ENCODE results near the gene ADAMTSL3. TPM values are rescaled to one million over a fixed set of nuclear protein-coding genes. Genes with fewer than 3 reads are reported as not detected.

ADAMTSL3 gene
- total and polyA plus RNA-seq, 2 of the 8 experiments (the other 6 are each of a cell fraction or from before 2014, with no cell fraction given), result 0.35 to 1.4 TPM

DNA sequence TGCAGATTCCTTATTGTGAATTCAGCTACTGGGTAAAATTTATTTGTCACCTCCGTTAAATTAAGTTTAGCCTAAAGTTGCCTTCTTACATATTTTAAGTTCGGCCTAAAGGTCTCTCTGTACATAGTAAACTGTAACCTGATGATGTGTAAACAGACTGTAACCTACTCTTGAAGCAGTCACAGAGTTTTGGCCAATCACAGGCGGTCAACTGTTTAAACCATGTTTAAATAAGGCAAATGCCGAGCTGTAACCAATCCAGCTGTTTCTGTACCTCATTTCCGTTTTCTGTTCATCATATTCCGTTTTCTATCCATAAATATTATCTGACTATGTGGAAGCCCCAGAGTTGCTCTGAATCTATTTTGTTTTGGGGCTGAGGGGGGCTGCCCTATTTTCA lies 2.4 kb upstream of the ADAMTSL3 start:
- Histone ChIP-seq H2AK5ac (ENCODE audit: low read depth, low read length) (no peak overlapping the region), H2BK12ac (ENCODE audit: low read depth, low read length) (no peak overlapping the region), H3K27ac (ENCODE audit: low read depth, low read length) (no peak overlapping the region), H4K5ac (ENCODE audit: insufficient read length, low read depth, low read length) (no peak overlapping the region), H3K4ac (replicated peaks; ENCODE audit: insufficient read length, low read depth, low read length) (no peak overlapping the region), H3K4me2 (ENCODE audit: insufficient read depth in 1 of 2, low read depth in 2 of 2, low read length in 2 of 2) (no peak overlapping the region), H3K56ac (replicated peaks; ENCODE audit: insufficient read length, low read depth, low read length) (no peak overlapping the region), H3K9ac (replicated peaks in 1 of 4; ENCODE audit: extremely low read depth in 1 of 4, low read depth in 3 of 4, low read length in 3 of 4) (no peak overlapping the region), H3K4me3 (ENCODE audit: extremely low read depth in 1 of 4, insufficient read depth in 2 of 4, low read depth in 3 of 4, low read length in 4 of 4) (no peak overlapping the region), H3K79me1 (ENCODE audit: low read depth, low read length) (no peaks in the 10 kb centered on the region), H3K27me3 (replicated peaks in 1 of 4; ENCODE audit: control insufficient read depth in 3 of 4, extremely low read depth in 1 of 4, insufficient read depth in 3 of 4, low read length in 3 of 4) (peaks cover 12 to 41% (median 35%) of the 10 kb centered on the region in 4 experiments), H3K79me2 (ENCODE audit: control insufficient read depth in 1 of 2, insufficient read depth in 2 of 2, low read length in 2 of 2) (no peaks in the 10 kb centered on the region), H3K4me1 (replicated peaks in 1 of 4; ENCODE audit: control insufficient read depth in 3 of 4, insufficient read depth in 4 of 4, low read length in 3 of 4) (peaks cover 0 to 5% (median 2%) of the 10 kb centered on the region in 4 experiments; a peak in 5 of 7 replicates), H3K18ac (ENCODE audit: extremely low read depth, low read length) (no peak overlapping the region), H2BK15ac (ENCODE audit: low read length) (no peak overlapping the region), H4K8ac (ENCODE audit: extremely low read depth, insufficient read depth, low read length) (no peak overlapping the region), H3K14ac (ENCODE audit: insufficient read length) (no peak overlapping the region), H4K91ac (replicated peaks; ENCODE audit: insufficient read length, low read length) (no peak overlapping the region), H2BK20ac (ENCODE audit: low read length) (no peak overlapping the region), H3K36me3 (ENCODE audit: control insufficient read depth in 2 of 4, insufficient read depth in 4 of 4, low read length in 3 of 4) (no peaks in the 10 kb centered on the region), H3K23me2 (ENCODE audit: low read depth, low read length) (peaks cover 8% of the 10 kb centered on the region; the same call in 1 of the 2 replicates), H2BK120ac (replicated peaks; ENCODE audit: low read depth, low read length) (no peak overlapping the region), H3K9me3 (ENCODE audit: insufficient read depth in 2 of 2, low read depth in 1 of 2, low read length in 1 of 2) (no peaks in the 10 kb centered on the region), H2BK5ac (ENCODE audit: low read depth, low read length) (no peak overlapping the region), H4K20me1 (replicated peaks in 1 of 2; ENCODE audit: control insufficient read depth in 1 of 2, insufficient read depth in 2 of 2, low read length in 2 of 2) (no peaks in the 10 kb centered on the region), H2AFZ (ENCODE audit: low read length) (no peak overlapping the region), H3K23ac (ENCODE audit: insufficient read length) (no peak overlapping the region)
- DNase-seq (ENCODE audit: low read depth in 1 of 2, low spot score in 2 of 2) (no peak), FAIRE-seq (no peak)
- POLR2A ChIA-PET (ENCODE audit: partially characterized antibody), result no interaction called here
- CTCF ChIA-PET (ENCODE audit: partially characterized antibody), result interaction anchor here (1.2 to 1.6 kb wide), 4 partner anchors 64 to 404 kb away, joined by 3 to 5 read pairs (median 4); no protein-coding TSS in a partner anchor
- WGBS, 2 experiments (ENCODE audit: extremely low coverage in 1 of 2, insufficient coverage in 1 of 2, insufficient read length in 1 of 2, insufficient replicate concordance in 2 of 2, low coverage in 1 of 2, low lambda C conversion rate in 2 of 2, missing lambda C conversion rate in 1 of 2), result 89% methylated on average over 6 of the region's 6 CpGs; no CpG with 5 or more reads in 1 of the 2 experiments
- TF ChIP-seq RXRA (IDR thresholded peaks at IDR 0.05; ENCODE audit: insufficient read depth, low read depth, low read length), result no peak
- TF ChIP-seq FOSL1 (IDR thresholded peaks at IDR 0.05; ENCODE audit: insufficient read depth, low read depth, low read length), result no peak
- no peak for TF ChIP-seq SP4 (IDR thresholded peaks at IDR 0.05; ENCODE audit: low read length)
- no peak for TF ChIP-seq SRF (IDR thresholded peaks at IDR 0.05; ENCODE audit: low read depth, low read length)
- TF ChIP-seq TAF1 (IDR thresholded peaks at IDR 0.05; ENCODE audit: low read depth, low read length), result no peak
- TF ChIP-seq MAX (IDR thresholded peaks at IDR 0.05), result no peak
- no peak for TF ChIP-seq RFX5 (IDR thresholded peaks at IDR 0.05; ENCODE audit: borderline replicate concordance, low read depth, low read length)
- no peak for TF ChIP-seq SP1 (IDR thresholded peaks at IDR 0.05; ENCODE audit: low read depth, low read length)
- TF ChIP-seq CTBP2 (IDR thresholded peaks at IDR 0.05; ENCODE audit: borderline replicate concordance, insufficient read depth, insufficient read length, low read length), result no peak
- TF ChIP-seq, protein P1, sequence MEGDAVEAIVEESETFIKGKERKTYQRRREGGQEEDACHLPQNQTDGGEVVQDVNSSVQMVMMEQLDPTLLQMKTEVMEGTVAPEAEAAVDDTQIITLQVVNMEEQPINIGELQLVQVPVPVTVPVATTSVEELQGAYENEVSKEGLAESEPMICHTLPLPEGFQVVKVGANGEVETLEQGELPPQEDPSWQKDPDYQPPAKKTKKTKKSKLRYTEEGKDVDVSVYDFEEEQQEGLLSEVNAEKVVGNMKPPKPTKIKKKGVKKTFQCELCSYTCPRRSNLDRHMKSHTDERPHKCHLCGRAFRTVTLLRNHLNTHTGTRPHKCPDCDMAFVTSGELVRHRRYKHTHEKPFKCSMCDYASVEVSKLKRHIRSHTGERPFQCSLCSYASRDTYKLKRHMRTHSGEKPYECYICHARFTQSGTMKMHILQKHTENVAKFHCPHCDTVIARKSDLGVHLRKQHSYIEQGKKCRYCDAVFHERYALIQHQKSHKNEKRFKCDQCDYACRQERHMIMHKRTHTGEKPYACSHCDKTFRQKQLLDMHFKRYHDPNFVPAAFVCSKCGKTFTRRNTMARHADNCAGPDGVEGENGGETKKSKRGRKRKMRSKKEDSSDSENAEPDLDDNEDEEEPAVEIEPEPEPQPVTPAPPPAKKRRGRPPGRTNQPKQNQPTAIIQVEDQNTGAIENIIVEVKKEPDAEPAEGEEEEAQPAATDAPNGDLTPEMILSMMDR (IDR thresholded peaks at IDR 0.05; ENCODE audit: control extremely low read depth in 1 of 3, insufficient read depth in 1 of 3, low read depth in 1 of 3, low read length in 3 of 3), result no peak
- TF ChIP-seq CHD1 (IDR thresholded peaks at IDR 0.05; ENCODE audit: low read depth, low read length), result no peak
- TF ChIP-seq POU5F1 (IDR thresholded peaks at IDR 0.05; ENCODE audit: low read depth, low read length), result no peak
